Esophagus muscularis mucosa (tissue), 4 donors: ENCODE data around the gene FAM234A. TPM values are rescaled to one million over a fixed set of nuclear protein-coding genes. Genes with fewer than 3 reads are reported as not detected.

Experiments
- DNase-seq: peaks from one replicate; pipeline ENCODE4 v3.0.0-alpha.2; 2017; ENCODE audit errors: extremely low spot score
- H3K27ac ChIP-seq, 4 donors: fragments of 200-600 bp; sonication (generic); replicated peaks in 1 of 4; 1 replicate in 3 of 4; 2 replicates in 1 of 4; pipeline ENCODE4 v1.5.1; 2016 to 2019; ENCODE audit warnings: mild to moderate bottlenecking in 1 of 4
- H3K27me3 ChIP-seq, 4 donors: fragments of 200-600 bp; sonication (generic); one replicate each; pipeline versions ENCODE4 v1.5.1 to v1.6.0; 2016 to 2019
- H3K36me3 ChIP-seq, 4 donors: fragments of 200-600 bp; sonication (generic); one replicate each; pipeline ENCODE4 v1.5.1; 2016 to 2019
- H3K4me1 ChIP-seq, 4 donors: fragments of 200-600 bp; sonication (generic); one replicate each; pipeline ENCODE4 v1.5.1; 2016 to 2019
- H3K4me3 ChIP-seq, 4 donors: fragments of 200-600 bp; sonication (generic); 1 replicate in 2 of 4; 2 replicates in 2 of 4; pipeline ENCODE4 v1.5.1; 2016 to 2019; ENCODE audit warnings: mild to moderate bottlenecking in 4 of 4, moderate library complexity in 1 of 4
- H3K9me3 ChIP-seq, 4 donors: fragments of 200-600 bp; sonication (generic); 1 replicate in 3 of 4; 2 replicates in 1 of 4; pipeline ENCODE4 v1.5.1; 2016 to 2019
- CTCF ChIP-seq, 3 experiments: fragments of 200-600 bp in 2 of 3; fragments of 450-650 bp in 1 of 3; sonication (generic) in 2 of 3; IDR thresholded peaks; one replicate each; pipeline ENCODE4 v1.5.1; 2017 to 2019; ENCODE audit warnings: antibody characterized with exemption in 3 of 3, mild to moderate bottlenecking in 2 of 3, moderate library complexity in 1 of 3
- EP300 ChIP-seq: sonication (generic); formaldehyde crosslinking; IDR thresholded peaks from one replicate; pipeline ENCODE4 v1.6.1; 2017; ENCODE audit warnings: antibody characterized with exemption
- POLR2A ChIP-seq: fragments of 450-650 bp; IDR thresholded peaks from one replicate; pipeline ENCODE4 v1.6.1; 2017; ENCODE audit warnings: antibody characterized with exemption, moderate library complexity, mild to moderate bottlenecking, low read depth
- POLR2AphosphoS5 ChIP-seq, 2 donors: sonication (generic); formaldehyde crosslinking; IDR thresholded peaks; one replicate each; pipeline ENCODE4 v1.6.1; 2017; ENCODE audit warnings: antibody characterized with exemption in 2 of 2
- WGBS: methylation state at CpG from one replicate; pipeline ENCODE4 v1.1.5; 2018; 5-methylcytosine and 5-hydroxymethylcytosine counted together
- intact Hi-C: fragments of 100-400 bp; cut with DNase I; formaldehyde crosslinking; loops from one replicate; pipeline ENCODE4 v1.15.1; 2023
- total RNA-seq, 4 donors: library from RNA; depleted of rRNA; stranded (reverse); fragments of >200 nt; gene quantifications; one replicate each; pipeline versions ENCODE4 v1.1.0 to v1.2.1, GENCODE V29; 2016

FAM234A gene
- total RNA-seq, 4 donors from 2014 or later: 61.0 to 129 (median 78.1) TPM

GRCh38 chr16:314351-314750 lies 79.7 kb downstream of the FAM234A start:
- peaks cover 18 to 72% (median 52%) of the 10 kb centered on the region in 4 donors for H3K36me3 ChIP-seq
- no peak for DNase-seq
- H3K4me3 ChIP-seq: no peak overlapping the region
- H3K4me1 ChIP-seq: no peaks in the 10 kb centered on the region
- H3K27ac ChIP-seq: no peak overlapping the region
- 97% methylated on average over 15 of the region's 16 CpGs for WGBS
- intact Hi-C loops: no loop called here
- H3K27me3 ChIP-seq: no peaks in the 10 kb centered on the region
- H3K9me3 ChIP-seq: no peaks in the 10 kb centered on the region
- no peak for TF ChIP-seq CTCF (IDR thresholded peaks at IDR 0.05)
- no peak for TF ChIP-seq EP300
- no peak for TF ChIP-seq POLR2A
- no peak for TF ChIP-seq POLR2AphosphoS5 (IDR thresholded peaks at IDR 0.05)

- Histone ChIP-seq H3K4me1 (no peaks in the 10 kb centered on the region), H3K27ac (no peak overlapping the region), H3K4me3 (no peak overlapping the region), H3K27me3 (no peaks in the 10 kb centered on the region), H3K9me3 (no peaks in the 10 kb centered on the region), H3K36me3 (peaks cover 13 to 68% (median 47%) of the 10 kb centered on the region in 4 donors)
- intact Hi-C loops: no loop called here
- 75% methylated on average over 13 of the region's 14 CpGs for WGBS
- TF ChIP-seq POLR2AphosphoS5 (IDR thresholded peaks at IDR 0.05) (no peak), CTCF (IDR thresholded peaks at IDR 0.05) (no peak), EP300 (no peak), POLR2A (no peak)
- no peak for DNase-seq
Measured at GRCh38 chr16:314795-315299, 80.2 kb downstream of the FAM234A start.

Other genes with a start within 250 kb of the FAM234A start
- 1 to 10 TPM; 3.3 to 3.8 (median 3.7) TPM for gene POLR3K, start 181.2 kb upstream of the FAM234A start, total RNA-seq
- gene SNRNP25, start 181.0 kb upstream of the FAM234A start, total RNA-seq: 10 to 100 TPM; 22.0 to 33.6 (median 25.7) TPM
- 10 to 100 TPM; 26.7 to 43.0 (median 30.2) TPM for gene RHBDF1, start 162.2 kb upstream of the FAM234A start, total RNA-seq
- 100 to 1,000 TPM in 2 of 4 donors, 10 to 100 TPM in 2; 70.2 to 120 (median 106) TPM for gene MPG, start 156.6 kb upstream of the FAM234A start, total RNA-seq
- gene NPRL3, start 96.1 kb upstream of the FAM234A start, total RNA-seq: 10 to 100 TPM; 11.1 to 20.8 (median 14.1) TPM
- gene HBZ, start 82.2 kb upstream of the FAM234A start, total RNA-seq: not detected
- gene HBM, start 68.8 kb upstream of the FAM234A start, total RNA-seq: 1 to 10 TPM in 1 of 4 donors, not detected in 3; 3.8 TPM
- 1,000 to 10,000 TPM in 1 of 4 donors, 100 to 1,000 TPM in 1, 10 to 100 TPM in 1, 1 to 10 TPM in 1; 1.7 to 1,686 (median 156) TPM for gene HBA2, start 61.9 kb upstream of the FAM234A start, total RNA-seq
- gene HBA1, start 58.1 kb upstream of the FAM234A start, total RNA-seq: 100 to 1,000 TPM in 1 of 4 donors, 10 to 100 TPM in 2, not detected in 1; 72.4 to 906 (median 98.6) TPM
- gene HBQ1, start 54.4 kb upstream of the FAM234A start, total RNA-seq: 1 to 10 TPM in 1 of 4 donors, not detected in 3; 1.2 TPM
- 10 to 100 TPM; 34.8 to 60.6 (median 50.2) TPM for gene LUC7L, start 5.4 kb upstream of the FAM234A start, total RNA-seq
- gene RGS11, start 41.1 kb downstream of the FAM234A start, total RNA-seq: 10 to 100 TPM in 2 of 4 donors, 1 to 10 TPM in 2; 7.1 to 18.2 (median 11.0) TPM
- 1 to 10 TPM in 3 of 4 donors, under 1 TPM in 1; 0.80 to 4.8 (median 3.0) TPM for gene ARHGDIG, start 45.8 kb downstream of the FAM234A start, total RNA-seq
- gene PDIA2, start 48.3 kb downstream of the FAM234A start, total RNA-seq: 1 to 10 TPM in 2 of 4 donors, under 1 TPM in 1, not detected in 1; 0.23 to 1.2 (median 1.0) TPM
- gene AXIN1, start 117.9 kb downstream of the FAM234A start, total RNA-seq: 10 to 100 TPM; 24.1 to 56.2 (median 44.1) TPM
- gene MRPL28, start 135.7 kb downstream of the FAM234A start, total RNA-seq: 10 to 100 TPM; 53.6 to 93.8 (median 69.5) TPM
- gene PGAP6, start 147.2 kb downstream of the FAM234A start, total RNA-seq: 10 to 100 TPM; 32.8 to 53.5 (median 46.3) TPM
- 100 to 1,000 TPM; 114 to 158 (median 124) TPM for gene NME4, start 162.4 kb downstream of the FAM234A start, total RNA-seq
- gene DECR2, start 167.1 kb downstream of the FAM234A start, total RNA-seq: 10 to 100 TPM; 11.8 to 18.3 (median 17.4) TPM
- gene RAB11FIP3, start 190.8 kb downstream of the FAM234A start, total RNA-seq: 10 to 100 TPM; 50.3 to 77.9 (median 58.8) TPM